GM10248 (cell line): ENCODE measurements around the gene ATP2C2.
"Not testable (repeated sequence)": the region's sequence is repeated elsewhere in the genome, so short reads cannot be mapped to it uniquely, and the experiment has no call there.

Experiments used
- CTCF ChIA-PET: fragments of 300-600 bp; sonication (Branson Sonifier 250); formaldehyde crosslinking; extraction: SDS; loops from one replicate; lab custom pipeline; 2021; ENCODE audit warnings: antibody characterized with exemption; lab: Yijun Ruan, JAX
- POLR2A ChIA-PET: fragments of 350-650 bp; sonication (Branson Sonifier 250); formaldehyde crosslinking; extraction: SDS; loops from one replicate; lab custom pipeline; 2020; ENCODE audit warnings: antibody characterized with exemption; lab: Yijun Ruan, JAX
- DNase-seq: peaks from one replicate; pipeline ENCODE4 v3.0.0; 2012; ENCODE audit errors: extremely low spot score
- CTCF ChIP-seq: IDR thresholded peaks from 2 replicates; pipeline ENCODE4 v1.5.1; 2012; ENCODE audit warnings: mild to moderate bottlenecking, low read depth; ENCODE audit errors: extremely low read depth, missing control alignments, control extremely low read depth

ATP2C2 gene

DNA sequence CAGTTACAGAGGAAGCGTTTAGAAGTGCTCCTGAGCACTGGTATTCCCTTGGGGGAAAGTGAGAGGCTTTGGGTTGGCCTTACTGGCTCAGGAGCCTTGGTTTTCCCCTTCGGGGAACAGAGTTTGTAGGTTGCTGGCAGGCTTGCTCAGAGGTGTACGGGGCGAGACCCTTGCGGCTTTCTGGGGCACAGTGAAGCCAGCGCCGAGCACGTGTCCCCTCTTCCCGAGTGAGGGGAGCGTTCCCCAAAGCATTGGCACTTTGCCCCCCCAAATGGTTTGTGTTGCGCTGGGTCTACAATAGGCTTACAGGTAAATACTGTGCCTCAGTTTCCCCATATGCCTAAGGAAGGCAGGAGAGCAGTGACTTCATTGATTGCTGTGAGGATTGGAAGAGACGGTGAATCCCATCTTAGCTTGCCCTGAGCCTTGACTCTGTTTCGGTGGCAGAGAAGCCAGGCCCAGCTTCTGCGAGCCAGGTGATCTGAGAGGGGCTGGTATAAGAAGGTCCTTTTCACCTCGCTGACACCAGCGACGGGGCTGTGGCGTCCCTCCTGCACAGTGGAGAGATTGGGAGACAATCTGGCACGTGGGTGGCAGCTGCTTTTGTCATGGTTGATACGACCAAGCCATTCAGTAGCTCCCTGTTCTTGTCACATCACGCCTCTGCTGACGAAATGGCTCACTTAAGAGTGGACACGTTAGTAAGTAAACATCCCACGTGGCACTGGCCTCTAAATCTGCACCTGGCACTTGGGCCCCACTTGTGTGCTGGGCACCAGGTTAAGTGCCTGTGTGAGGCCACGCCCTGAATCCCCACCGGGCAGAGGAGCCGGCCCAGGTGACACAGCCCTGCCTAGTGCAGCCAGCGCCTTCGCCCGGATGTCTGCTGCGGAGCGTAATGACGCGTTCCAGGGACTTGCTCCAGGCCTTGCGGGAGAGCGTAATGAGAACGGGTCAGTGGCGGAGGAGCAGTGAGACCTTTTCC is 81.1 kb downstream of the ATP2C2 start:
- CTCF ChIA-PET, result no interaction called here
- DNase-seq, result no peak
- no peak for TF ChIP-seq CTCF
- POLR2A ChIA-PET, result no interaction called here

- POLR2A ChIA-PET, result no interaction called here
- no peak for DNase-seq
- no peak for TF ChIP-seq CTCF
- CTCF ChIA-PET, result no interaction called here
Measured at GRCh38 chr16:84450176-84450865, 82.0 kb downstream of the ATP2C2 start.

DNA sequence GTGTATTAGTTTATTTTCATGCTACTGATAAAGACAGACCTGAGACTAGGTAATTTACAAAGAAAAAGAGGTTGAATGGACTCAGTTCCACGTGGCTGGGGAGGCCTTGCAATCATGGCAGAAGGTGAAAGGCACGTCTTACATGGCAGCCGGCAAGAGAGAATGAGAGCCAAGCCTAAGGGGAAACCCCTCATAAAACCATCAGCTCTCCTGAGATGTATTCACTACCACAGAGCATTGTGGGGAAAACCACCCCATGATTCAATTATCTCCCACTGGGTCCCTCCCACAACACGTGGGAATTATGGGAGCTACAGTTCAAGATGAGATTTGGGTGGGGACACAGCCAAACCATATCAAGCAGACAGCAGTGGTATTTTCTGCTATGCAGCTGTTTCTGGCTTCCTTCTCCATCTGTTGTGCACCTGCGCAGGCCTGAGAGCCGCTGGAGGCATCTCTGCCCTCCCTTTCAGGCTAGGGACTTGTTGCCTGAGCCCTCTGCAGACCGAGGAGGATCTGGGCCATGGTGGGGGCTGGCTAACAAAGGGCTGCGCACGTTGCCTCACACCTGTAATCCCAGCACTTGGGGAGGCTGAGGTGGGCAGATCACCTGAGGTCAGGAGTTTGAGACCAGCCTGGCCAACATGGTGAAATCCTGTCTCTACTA is 82.8 kb downstream of the ATP2C2 start:
- DNase-seq, CTCF ChIA-PET, POLR2A ChIA-PET: not testable (repeated sequence)

DNA sequence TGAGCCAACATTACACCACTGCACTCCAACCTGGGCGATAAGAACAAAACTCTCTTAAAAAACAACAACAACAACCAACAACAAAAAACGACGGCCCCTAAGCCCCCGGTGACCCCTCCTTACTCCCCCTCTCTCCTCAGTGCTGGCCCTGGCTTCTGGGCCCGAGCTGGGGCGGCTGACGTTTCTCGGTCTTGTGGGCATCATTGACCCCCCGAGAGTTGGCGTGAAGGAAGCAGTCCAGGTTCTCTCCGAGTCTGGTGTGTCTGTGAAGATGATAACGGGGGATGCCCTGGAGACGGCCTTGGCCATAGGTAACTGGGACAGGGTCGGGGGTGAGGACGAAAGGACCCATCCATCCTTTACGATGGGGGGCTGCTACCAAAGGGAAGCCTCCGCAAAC is 83.4 kb downstream of the ATP2C2 start:
- CTCF ChIA-PET, result no interaction called here

DNA sequence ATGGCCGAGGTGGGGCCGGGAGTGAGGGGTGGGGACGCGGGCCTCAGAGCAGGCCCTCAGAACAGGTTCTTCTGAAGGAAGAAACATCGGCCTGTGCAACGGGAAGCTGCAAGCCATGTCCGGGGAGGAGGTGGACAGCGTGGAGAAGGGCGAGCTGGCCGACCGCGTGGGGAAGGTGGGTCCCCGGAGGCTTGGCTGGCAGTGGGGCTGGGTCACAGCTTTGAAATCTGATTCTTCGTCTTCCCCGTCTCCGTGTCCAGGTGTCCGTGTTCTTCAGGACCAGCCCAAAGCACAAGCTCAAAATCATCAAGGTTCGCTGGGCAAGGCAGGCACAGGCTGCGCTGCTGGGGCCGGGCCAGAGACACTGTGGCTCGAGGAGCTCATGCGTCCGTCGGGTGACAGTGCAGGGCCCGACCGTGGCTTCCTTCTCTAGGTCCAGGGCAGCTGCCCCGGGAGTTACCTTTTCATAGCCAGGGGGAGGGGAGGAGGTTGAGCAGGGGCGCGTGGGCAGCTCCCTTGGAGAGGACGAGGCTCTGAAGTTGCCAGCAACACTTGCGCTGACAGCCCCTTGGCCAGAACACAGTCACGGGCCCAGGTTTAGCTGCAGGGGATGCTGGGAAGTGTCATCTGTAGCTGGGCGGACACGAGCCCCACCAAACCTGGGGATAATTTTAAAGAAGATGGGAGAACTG is 84.9 kb downstream of the ATP2C2 start:
- no peak for DNase-seq
- no peak for TF ChIP-seq CTCF
- ChIA-PET POLR2A (no interaction called here), CTCF (interaction anchor here (1.0 kb wide), 1 partner anchor 12 kb away, joined by 3 read pairs; no protein-coding TSS in a partner anchor)

More for the DNA sequence above, 83.4 kb downstream of the ATP2C2 start:
- TF ChIP-seq CTCF, result no peak
- POLR2A ChIA-PET, result no interaction called here
- DNase-seq, result no peak

DNA sequence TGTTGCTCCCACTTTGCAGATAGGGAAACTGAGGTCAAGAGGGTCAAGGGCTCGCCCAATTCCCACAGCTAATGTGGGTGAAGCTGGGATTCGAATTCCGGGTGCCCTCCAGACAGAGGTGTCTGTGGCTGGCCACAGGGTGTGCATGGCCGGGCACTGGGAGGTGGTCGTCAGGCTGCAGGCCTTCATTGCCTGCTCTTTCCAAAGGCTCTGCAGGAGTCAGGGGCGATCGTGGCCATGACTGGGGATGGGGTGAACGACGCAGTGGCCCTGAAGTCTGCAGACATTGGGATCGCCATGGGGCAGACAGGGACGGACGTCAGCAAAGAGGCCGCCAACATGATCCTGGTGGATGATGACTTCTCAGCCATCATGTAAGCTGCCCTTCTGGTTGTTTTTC is 86.3 kb downstream of the ATP2C2 start:
- POLR2A ChIA-PET, result no interaction called here
- CTCF ChIA-PET, result no interaction called here
- DNase-seq, result no peak
- TF ChIP-seq CTCF, result no peak
